HG03565 (cell line): ENCODE data around the gene HOMEZ.
"Not testable (repeated sequence)": the region's sequence is repeated elsewhere in the genome, so short reads cannot be mapped to it uniquely, and the experiment has no call there.

ENCODE experiments used
- ATAC-seq: cut with Tn5 transposase; IDR thresholded peaks from one replicate; pipeline ENCODE4 v1.9.1; 2021; ENCODE audit warnings: mild to moderate bottlenecking, moderate library complexity; ENCODE audit not compliant: unreplicated experiment

HOMEZ gene

DNA sequence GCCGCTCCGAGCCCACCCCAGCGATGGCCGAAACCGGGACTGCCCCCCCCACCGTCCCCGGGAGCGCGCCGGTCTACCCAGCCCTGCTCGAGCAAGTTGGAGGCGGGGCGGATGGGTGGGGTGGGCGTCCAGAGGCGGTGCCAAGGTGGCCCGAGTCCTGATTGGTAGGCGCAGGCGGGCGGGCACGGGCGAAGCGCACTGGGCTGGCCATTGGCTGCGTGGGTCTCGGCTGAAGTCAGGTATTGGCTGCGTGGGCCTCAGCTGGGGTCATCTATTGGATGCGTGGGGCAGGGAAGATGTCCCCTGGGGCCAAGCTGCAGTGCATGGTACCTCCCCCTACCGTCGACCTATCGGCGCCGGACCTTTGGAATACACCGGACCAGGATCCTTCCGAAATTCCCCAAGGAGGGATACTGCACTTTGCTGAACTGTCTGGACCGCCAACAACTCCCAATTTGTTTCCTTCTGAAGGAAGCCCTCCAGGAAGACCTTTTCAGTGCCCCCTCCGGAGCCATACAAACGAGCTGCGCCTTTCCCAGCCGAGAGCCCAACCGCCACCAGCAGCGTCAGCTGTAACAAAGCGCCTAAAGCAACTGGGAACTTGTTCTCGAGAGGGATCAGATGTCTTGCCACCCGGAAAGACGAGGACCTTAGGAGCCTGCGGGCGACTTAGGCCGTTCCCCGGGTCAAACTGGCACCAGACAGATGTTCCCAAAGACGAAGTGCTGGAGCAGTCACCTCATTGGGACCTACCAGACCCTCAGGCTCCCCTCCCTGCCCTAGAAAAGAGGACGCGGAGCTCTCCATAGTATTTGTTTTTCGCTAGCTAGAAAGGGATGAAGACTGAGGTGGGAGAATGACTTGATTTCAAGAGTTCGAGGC, at the start of gene HOMEZ:
TSS of gene HOMEZ (minus strand) at position 113 of the 882 bp plus-strand sequence. CDS start 180 bp downstream, outside the sequence.
- ATAC-seq, result peak; percentile 92

DNA sequence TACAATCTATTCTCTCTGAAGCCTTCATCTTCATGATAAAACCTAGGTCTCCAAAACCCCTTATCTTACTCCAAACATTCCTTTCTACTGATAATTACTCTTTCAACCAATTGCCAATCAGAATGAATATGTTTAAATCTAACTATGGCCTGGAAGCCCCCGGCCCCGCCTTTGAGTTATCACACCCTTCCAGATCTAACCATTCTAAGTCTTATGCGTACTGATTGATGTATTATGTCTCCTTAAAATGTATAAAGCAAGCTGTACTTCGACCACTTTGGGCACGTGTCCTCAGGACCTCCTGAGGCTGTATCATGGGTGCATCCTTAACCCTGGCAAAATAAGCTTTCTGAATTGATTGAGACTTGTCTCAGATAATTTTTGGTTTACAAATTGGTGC, 49.7 kb upstream of the HOMEZ start:
- no peak for ATAC-seq

DNA sequence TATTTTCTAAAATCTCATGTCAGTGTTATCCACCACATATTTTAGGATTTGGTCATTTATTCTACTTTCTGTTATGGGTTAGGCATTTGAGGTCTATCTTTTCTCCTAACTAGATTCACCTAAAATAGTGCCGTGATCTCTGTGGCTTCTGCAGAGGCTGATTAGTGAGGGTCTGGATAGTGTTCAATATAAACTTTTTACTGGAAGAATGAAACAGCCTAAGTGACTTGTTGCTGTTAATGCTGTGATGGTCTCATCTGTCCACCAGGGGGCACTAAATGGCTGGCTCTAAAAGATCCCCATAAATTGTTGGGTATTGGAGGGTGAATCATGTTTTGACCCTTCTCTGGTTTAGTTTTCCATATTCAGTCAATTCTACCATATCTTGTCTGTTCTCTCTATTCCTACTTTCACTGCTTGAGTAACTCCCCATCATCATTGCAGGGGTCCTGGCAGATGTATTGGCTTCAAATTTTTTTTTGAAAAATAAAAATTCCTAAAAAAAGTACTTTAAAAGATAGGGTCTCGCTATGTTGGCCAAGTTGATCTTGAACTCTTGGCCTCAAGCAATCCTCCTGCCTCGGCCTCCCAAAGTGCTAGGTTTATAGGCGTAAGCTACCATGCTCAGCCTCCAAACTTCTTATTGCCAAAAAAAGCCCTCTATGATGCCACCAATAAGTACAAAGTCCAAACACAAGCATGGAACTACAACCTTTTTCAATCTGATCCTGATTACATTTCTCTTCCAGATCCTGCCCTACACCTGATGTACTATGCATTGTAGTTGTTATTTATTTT, 42.2 kb upstream of the HOMEZ start:
- ATAC-seq, result no peak

- ATAC-seq, result no peak
These were observed 40.8 kb upstream of the HOMEZ start for GRCh38 chr14:23326491-23327332.

GRCh38 chr14:23325746-23326145, 39.8 kb upstream of the HOMEZ start:
- not testable (repeated sequence) for ATAC-seq

GRCh38 chr14:23324993-23325392, 39.1 kb upstream of the HOMEZ start:
- no peak for ATAC-seq

DNA sequence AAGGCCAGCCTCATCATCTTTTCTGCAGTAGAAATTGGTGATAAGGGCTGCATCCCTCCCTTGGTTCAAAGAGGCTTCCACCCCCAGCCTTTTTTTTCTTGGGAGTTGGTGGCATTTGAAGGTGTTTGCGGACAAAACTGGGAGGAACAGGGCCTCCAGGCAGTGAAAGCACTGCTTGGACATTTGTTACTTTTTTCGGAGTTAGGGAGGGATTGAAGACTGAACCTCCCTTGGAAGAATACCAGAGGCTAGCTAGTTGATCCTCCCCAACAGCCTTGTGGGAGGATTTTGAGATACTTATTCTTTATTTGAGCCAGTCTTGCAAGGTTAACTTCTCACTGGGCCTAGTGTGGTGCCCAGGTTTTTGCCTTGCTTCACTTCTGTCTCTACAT, 38.5 kb upstream of the HOMEZ start:
- ATAC-seq, result no peak

DNA sequence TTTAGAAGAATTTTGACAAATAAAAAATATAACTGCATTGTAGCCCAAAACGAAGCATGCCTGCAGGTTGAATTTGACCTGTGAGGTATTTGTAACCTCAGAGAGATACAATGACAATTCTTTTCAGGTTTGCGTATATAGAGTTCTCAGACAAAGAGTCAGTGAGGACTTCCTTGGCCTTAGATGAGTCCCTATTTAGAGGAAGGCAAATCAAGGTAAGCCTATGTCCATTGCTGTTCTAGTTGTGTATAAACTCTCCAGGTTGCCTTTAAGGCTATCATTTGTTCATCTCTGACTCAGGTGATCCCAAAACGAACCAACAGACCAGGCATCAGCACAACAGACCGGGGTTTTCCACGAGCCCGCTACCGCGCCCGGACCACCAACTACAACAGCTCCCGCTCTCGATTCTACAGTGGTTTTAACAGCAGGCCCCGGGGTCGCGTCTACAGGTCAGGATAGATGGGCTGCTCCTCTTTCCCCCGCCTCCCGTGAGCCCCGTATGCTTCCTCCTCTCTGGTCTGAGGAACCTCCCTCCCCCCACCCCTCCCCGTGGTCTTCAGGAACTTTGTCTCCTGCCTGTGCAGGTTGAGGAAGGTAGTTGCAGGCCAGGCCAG, 38.0 kb upstream of the HOMEZ start:
- no peak for ATAC-seq

- ATAC-seq, result no peak
These were observed 36.9 kb upstream of the HOMEZ start for GRCh38 chr14:23322568-23323517.

GRCh38 chr14:23321572-23322547, 35.9 kb upstream of the HOMEZ start:
- ATAC-seq, result no peak

DNA sequence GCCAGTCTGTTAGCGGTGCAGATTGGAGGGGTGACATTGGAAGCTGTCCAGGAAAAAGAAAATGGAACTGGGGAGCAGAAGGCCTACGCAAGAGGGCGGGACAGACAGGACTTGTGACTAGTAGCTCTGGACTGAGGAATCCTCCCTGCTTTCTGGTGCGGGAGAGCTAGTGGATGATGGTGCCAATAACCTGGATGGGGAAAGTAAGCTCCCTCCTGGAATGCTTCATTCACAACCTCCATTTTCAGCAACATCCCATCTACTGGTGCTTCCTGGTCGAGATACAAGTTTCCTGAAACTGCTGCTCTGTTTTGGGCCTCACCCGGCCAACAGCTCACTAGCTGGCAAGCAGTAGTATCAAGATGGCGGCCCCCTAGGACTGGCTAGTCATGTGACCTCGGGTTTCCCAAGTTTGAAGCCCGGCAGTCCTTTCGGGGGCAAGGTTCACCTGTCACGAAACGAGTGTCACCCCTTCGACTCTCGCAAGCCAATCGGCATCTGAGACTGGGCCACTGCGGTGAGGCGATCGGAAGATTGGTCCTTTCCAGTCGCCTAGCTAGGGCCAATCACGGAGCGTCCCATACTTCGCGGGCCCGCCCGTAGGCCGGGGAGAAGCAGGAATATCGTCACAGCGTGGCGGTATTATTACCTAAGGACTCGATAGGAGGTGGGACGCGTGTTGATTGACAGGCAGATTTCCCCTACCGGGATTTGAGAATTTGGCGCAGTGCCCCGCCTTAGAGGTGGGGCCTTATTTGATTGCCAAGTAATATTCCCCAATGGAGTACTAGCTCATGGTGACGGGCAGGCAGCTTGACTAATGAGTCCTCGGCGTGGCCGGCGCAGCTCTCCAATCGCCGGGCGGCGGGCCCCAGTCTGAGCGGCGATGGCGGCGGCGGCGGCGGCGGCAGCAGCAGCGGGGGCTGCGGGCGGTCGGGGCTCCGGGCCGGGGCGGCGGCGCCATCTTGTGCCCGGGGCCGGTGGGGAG, 34.9 kb upstream of the HOMEZ start, which contains the start of gene PABPN1:
TSS of gene PABPN1 (plus strand) at position 874 of the 988 bp plus-strand sequence. CDS start at position 887, 13 bp downstream.
- ATAC-seq, result peak; percentile 85

GRCh38 chr14:23319746-23320583, 34.0 kb upstream of the HOMEZ start:
- no peak for ATAC-seq

GRCh38 chr14:23316300-23316699, 30.4 kb upstream of the HOMEZ start:
- no peak for ATAC-seq

DNA sequence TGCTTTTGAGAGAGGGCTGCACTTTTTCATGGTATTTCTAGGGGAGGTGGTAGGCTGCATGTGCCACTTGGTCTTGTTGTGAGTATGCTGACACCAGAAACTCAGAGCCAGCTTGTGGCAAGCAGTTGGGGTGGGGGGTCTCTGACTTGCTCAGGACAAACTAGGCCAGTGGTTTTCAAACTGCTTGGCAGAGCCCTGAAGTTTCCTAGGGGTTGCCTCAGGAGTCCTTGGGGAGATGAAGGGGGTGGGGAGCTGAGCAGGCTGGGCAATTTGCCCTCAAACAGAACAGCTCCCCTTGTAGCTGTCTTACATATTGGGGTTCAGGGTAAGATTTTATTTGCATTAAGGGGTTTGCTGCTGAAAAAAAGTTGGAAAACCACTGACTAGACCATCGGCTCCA, 24.6 kb upstream of the HOMEZ start:
- no peak for ATAC-seq

- no peak for ATAC-seq
These were observed 23.0 kb upstream of the HOMEZ start for GRCh38 chr14:23308721-23309445.
